Adrenal gland (tissue), 5 donors: ENCODE results near the gene CST2.

ENCODE experiments used
- CTCF ChIP-seq, 6 experiments: fragments of 450-650 bp in 4 of 6; fragments of 200-600 bp in 2 of 6; sonication (generic) in 1 of 6; IDR thresholded peaks; 1 replicate in 5 of 6; 2 replicates in 1 of 6; pipeline versions ENCODE4 v1.5.1 to v1.8.0; 2016 to 2021; ENCODE audit warnings: antibody characterized with exemption in 6 of 6, mild to moderate bottlenecking in 2 of 6, moderate library complexity in 1 of 6
- POLR2A ChIP-seq, 2 donors: fragments of 450-650 bp; IDR thresholded peaks; one replicate each; pipeline ENCODE4 v1.6.1; 2017; ENCODE audit warnings: antibody characterized with exemption in 2 of 2, mild to moderate bottlenecking in 2 of 2, moderate library complexity in 1 of 2
- donor health status: DM: no; HTN: no; CAD: no.

GRCh38 chr20:23823111-23823510 lies 3.4 kb downstream of the CST2 start:
- TF ChIP-seq CTCF (IDR thresholded peaks at IDR 0.05): no peak
- no peak for TF ChIP-seq POLR2A (IDR thresholded peaks at IDR 0.05)
